GM18907 (cell line): ENCODE data around the gene DPP9.

ENCODE experiments used
- ATAC-seq: cut with Tn5 transposase; IDR thresholded peaks from one replicate; pipeline ENCODE4 v1.9.1; 2021; ENCODE audit warnings: mild to moderate bottlenecking, moderate library complexity; ENCODE audit not compliant: unreplicated experiment

Gene DPP9

DNA sequence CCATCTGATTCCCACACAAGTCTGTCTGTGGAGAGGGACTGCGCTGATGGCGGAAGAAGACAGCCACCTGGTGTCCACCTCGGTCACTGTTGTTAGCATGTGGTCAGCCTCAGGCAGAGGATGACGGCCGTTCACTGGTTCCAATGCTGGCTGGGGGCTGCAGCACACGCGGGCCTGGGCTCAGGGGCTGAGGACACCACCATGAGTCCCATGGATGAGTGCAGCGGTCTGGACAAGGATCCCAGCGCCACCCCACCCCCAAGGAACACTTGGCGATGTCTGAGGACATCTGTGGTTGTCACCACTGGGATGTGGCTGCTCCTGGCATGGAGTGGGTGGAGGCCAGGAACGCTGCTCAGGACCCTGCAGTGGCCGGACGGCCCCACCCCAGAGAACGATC, 10.9 kb downstream of the DPP9 start:
- no peak for ATAC-seq

DNA sequence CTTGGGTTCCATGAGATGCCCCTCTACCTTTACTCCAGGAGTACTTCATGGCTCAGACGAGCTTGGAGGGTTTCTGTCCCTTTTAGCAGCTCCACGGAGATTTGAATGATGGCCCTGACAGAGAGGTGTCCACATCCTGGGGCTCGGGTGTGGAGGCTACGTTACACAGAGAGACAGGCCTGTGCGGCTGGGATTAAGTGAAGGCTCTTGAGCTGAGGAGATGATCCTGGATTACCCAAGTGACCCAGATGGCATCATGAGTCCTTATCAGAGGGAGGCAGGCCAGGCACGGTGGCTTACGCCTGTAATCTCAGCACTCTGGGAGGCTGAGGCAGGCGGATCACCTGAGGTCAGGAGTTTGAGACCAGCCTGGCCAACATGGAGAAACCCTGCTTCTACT, 12.4 kb downstream of the DPP9 start:
- ATAC-seq, result no peak

DNA sequence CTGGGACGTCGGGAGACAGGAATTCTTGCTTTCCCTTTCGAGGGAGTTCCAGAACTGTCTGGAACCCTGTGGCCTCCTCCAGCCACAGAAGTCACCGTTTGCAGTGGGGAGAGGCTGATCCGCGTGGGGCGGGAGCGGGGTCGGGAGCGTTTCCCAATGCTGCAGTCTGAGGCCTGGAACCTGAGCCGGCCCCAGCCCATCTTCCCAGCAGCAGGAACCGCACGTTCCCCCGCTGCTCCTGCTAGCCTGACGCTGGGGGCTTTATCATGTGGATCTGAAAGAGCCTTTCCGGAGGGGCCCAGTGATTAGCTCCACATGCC, 13.4 kb downstream of the DPP9 start:
- no peak for ATAC-seq

DNA sequence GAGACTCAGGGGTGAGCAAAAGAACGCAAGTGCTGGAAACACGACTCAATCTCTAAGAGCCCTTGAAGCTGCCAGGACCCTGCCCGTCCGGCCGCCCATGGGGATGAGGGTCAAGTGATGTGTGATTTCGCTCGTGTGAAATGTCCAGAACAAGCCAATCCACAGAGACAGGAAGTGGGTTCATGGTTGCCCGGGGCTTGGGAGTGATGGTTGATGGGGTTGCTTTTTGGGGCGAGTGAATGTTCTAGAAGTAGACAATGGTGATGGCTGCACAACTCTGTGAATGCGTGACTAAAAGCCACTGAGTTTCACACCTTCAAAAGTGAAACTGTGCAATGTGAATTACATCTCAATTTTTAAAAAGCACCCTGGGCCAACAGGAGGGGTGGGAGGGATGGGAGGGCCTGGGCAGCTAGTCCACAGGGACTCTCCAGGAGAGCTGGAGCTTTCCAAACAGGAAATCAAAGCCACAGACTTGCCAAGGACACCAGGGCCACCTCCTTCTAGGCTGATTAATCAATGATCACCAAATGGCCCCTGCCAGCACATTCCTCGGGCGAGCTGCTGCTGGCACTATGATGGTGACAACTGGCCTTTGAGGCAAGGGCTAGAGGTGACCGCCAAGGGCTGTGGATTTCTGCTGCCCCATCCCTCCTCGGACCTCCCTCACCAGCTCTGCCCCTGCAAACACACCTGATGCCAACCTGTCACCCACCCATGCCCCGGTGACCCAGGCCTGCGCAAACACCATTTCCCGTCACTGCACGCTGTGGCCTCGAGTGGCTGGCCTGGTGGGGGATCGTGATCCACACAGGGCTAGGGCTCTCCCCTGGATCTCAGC, 14.0 kb downstream of the DPP9 start:
- ATAC-seq, result no peak

DNA sequence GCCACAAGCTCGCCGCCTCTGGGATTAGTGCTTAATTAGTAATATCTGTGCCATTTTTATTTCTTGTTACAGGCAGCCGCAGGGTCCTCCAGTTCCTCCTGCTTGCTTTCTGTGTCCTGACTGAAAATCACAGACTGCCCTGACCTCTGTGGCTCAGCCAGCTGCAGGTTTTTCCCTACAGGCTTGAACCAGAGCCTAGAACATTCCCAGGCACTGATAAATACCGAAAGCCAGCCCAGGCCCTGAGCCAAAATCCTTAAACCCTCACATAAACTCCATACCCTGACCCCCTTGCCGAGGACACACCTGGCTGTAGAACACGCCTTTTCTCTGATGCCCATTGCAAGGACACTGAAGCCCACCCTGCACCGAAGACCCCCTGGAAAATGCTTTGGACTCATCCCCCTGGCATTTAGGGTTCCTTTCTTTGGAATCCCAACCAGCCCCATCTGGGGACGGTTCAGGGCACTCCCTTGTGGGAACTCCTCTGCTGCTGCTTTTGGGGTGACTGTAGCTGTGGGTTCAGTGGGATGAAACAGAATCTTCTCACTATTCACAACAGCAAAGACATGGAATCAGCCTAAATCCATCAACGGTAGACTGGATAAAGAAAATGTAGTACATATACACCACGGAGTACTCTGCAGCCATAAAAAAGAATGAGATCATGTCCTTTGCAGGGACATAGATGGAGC, 15.5 kb downstream of the DPP9 start:
- no peak for ATAC-seq

DNA sequence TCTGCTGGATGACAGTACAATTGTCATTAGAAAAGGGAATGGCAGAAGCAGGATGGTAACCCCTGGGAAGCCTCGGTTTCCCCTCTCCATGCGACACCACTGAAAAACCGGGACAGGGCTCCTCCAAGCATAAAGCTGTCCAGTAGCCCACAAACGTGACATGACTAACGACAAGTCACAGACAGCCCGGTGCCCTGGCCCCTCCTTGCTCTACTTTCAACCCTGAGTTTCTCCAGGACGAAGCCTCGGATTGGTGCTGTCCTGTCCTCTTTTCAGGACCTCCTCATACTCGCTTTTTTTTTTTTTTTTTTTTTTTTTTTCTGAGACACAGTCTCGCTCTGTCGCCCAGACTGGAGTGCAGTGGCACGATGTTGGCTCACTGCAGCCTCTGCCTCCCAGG, 16.3 kb downstream of the DPP9 start:
- no peak for ATAC-seq

DNA sequence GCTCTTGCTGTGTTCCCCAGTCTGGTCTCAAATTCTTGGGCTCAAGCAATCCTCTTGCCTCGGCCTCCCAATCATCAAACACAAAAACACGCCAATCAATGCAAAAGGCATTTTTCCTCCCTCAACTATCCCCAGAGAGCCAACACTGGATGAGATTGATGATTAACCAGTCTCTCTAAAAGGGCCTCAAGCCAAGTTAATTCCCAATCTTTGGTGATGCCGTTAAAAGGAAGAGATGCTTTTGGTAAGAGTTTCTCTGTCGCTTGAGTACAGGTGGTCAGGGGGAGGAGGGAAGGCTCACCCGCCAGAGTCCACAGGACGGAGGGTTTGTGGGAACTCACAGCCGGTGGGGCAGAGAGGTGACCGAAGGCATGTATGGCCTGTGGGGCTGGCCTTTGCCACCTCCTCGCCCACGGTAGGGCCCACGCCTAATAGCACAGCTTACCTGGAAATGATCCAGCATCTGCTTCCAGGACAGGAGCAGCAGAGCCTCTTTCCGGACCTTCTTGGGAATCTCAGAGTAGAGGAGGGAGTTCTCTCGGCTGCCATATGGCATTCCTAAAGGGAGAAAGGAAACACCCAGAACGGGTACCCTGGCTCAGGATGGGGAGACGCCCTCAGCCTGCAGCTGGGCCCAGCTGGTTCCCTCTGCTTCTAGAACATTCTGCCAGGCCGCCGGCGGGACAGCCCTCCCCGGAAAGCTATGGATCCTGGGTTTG, 18.1 kb downstream of the DPP9 start:
- ATAC-seq, result no peak

DNA sequence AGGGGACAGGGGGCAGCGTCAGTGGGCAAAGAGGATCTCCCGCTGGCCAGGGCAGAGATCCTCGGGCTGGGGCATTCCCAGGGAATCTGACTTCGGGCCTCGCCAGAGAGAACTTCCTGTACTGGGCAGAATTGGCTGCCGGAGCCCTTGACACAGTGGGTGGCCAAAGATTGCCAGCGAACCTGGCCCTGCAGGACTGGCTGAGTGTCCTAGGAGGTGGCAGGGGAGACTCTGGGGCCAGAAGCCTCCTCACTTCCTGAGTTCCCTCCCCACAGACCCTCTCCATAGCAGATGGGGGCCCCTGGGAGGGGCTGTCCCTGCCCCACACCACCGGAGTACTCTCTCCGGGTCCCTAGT, 19.3 kb downstream of the DPP9 start:
- no peak for ATAC-seq

DNA sequence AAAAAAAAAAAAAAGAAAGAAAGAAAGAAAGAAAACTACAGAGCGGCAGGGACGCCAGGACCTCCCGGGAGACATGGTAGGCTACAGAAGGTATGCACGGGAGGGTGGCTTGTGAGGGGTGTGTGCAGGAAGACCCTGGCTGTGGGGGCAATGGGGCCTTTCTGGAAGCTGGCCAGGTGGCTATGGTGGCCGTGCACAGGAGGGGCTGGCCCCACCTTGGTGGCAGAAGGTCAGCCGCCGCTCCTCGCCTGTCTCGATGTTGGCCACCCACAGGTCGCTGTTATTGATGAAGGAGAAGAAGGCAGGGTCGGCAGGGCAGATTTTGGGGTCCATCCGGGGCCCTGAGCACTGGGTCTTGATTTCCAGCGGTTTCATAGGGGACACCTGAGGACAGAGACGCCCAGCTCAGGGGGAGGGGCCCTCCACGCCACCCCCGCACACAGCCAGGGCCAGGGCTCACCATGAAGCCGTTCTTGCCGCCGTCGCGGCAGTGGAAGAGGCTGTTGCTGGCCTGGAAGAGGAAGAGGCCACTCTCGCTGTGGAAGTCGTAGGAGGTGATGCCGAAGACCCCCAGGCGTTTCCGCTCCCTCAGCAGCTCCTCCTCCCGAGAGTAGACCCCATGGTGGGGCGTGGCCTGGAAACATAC, 19.8 kb downstream of the DPP9 start:
- no peak for ATAC-seq

DNA sequence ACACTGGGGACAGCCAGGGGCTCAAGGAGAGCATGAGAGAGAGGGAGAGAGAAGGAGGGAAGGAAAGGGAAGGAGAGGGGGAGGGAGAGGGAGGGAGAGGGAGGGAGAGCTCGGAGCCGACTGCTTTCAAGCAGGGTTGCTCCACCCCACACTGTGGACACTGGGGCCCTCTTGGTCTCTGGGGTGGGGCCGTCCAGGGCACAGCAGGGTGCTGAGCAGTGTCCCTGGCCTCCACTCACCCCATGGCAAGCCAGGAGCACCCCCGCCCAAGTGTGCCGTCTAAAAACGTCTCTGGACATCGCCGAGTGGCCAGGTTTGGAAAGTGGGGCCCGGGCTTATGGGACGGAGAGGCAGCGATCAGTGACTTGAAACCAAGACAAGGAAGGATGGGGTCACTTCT, 20.9 kb downstream of the DPP9 start:
- ATAC-seq, result no peak

DNA sequence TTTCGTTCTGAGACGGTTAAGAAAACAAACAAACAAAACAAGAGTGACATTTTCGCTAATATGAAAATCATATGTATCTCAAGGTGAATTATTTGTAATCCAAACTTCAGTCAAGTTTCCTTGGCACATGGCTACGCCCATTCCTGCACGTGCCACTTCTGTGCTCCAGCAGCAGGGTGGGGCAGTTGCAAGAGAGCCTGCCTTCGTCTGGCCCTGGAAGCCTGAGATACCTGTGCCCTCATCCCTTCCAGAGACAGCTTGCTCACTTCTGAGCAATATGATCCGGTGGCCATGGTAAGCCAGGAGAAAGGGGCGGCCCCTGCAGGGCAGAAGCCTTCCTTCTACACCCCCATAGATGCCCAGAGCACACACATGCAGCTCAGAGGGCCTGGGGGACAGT, 22.1 kb downstream of the DPP9 start:
- no peak for ATAC-seq

DNA sequence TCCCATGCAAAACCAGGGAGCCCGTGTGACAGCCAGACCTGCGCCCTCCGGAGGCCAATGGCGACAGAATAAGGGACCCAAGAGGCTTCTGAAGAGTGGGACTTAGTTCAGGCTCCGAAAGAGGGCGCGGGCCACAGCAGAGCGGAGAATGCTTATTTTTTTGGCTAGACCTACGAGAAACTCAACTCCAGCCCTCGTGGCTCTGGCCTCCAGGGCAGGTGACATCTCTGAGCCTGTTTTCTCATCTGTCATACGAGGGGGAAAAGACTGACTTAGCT, 23.0 kb downstream of the DPP9 start:
- ATAC-seq, result no peak

DNA sequence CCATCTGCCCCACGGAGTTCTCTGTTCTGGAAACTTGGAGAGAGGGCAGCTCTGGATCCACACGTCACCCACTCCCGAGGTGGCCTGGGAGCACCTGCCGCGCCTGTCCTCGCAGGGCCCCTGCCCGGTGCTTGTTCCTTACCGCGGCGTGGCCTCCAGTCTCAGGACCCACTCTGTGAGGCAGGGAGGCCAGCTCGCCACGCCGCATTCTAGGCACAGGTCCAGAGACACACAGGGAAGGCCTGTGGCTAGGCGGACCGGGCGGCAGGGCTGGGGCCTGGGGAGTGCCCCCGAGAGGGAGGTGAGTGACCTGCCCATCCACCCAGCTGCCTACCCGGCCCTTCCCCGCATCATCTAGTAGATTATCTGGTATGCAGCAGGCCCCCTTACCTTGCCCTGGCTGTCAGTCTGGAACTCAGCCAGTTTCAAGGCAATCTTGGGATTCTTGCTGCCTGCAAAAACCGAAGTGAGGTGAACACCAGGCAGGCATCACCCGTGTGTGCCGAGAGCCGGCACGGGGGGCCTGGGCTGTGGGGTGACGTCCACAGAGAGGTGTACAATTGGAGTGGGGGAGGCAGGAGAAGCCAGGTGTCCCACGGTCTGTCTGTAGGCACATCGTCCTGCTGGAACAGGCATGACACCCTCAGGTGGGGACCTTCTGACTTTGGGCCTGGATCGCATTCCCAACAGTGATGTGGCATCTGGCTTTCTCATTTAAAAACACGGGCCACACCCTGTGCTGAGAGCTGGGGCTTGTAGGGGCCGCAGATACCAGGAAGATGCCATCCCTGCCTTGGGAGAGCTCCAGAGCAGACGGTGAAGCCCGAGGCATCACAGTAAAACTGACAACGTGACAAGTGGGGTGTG, 23.6 kb downstream of the DPP9 start:
- ATAC-seq, result no peak

DNA sequence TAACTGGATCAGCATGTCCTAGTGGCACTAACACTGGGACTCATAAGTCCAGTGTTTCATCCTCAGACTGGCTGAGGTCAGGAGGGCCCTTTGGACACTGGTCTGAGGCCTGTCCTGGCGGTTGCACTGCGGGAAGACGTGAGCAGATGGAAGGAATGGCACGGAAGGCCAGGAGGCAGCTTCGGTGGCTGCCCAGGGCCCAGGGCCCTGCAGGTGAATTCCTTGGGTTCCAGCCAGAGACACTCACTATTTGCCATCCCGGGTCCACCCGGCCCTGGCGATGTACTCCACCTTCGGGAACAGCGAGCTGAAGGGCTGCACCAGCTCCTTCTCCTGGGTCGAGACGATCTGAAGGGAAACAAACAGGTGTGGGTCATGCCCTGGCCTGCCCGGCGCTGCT, 26.3 kb downstream of the DPP9 start:
- ATAC-seq, result no peak

DNA sequence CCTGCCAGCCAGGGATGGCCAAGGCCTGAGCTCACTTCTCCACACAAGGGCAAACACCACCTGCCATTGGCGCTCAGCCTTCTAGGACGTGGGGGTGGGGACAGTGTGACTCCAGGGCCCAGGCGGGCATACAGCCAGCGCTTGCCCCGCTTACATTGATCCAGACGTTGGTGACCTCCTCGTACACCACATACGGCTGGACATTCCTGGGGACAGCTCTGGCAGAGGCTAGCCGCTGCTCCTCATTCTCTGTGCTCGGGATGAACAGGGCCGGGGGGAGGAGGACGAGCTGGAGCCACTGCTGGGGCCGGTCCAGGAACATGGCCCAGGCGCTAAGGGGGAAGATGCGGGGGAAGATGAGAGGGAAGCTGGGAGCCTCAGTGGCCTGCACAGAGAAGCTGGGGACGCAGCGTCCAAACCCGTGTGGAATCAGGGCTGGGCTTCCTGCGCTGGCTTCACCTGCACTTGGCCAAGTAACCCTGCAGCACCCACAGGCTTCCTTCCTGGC, 28.4 kb downstream of the DPP9 start:
- no peak for ATAC-seq

DNA sequence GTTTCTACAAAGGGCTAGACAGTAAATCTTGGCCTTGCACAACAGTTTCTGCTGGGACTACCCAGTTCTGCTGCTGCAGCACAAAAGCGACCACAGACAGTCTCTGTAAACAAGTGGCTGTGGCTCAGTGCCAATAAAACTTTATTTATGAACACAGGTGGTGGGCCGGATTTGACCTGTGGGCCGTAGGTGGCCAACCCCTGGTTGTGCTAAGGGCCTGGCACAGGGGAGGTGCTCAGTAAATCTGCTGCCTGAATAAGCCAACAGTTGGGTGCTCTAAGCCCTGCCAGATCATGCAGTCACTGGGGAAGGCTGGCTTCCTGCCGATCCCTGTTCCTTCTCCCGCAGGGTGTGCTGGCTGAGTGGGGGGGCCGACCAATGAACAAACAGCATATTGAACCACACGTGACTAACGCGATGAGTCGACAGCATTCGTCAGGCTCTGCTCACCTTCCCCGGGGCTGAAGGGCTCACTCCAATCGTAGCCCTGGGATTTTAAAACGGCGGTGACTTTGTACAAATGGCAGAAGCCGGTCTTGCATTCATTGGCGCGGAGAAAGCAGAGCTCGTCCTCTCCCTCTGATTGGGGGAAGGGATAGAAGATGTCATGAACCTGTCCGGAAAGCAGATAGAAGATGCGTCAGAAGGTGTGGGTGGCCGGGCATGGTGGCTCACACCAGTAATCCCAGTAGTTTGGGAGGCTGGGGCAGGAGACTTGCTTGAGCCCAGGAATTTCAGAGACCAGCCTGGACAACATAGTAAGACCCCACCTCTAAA, 29.2 kb downstream of the DPP9 start:
- ATAC-seq, result no peak

DNA sequence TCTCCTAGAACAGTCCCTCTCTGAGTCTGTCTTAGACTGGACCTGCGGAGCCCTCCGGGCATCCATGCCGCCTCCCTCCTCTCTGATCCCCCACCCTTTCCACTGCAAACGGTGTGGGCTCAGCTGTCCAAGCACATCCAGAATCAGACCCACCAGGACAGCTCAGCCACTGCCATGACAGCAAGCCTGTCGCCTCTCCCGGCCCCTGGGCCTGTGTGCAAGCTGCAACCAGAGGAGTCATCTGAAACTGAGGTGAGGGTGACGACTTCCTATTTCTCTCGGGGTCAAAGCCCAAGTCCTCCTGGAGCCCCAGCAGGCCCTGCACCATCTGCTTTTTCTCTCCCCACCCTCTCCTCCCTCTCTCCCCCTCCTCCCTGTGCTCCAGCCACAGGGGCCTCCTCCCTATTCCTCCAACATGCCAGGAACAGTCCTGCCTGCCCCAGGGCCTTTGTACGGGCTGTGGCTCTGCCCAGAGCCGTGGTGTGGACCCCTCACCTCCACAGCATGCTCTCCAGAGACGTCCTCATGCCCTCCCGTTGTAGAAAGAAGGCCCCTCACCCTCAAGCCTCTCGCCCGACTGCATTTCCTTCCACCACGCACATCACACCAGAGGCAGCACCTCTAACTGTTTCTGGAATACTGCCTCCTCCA, 30.0 kb downstream of the DPP9 start:
- no peak for ATAC-seq

DNA sequence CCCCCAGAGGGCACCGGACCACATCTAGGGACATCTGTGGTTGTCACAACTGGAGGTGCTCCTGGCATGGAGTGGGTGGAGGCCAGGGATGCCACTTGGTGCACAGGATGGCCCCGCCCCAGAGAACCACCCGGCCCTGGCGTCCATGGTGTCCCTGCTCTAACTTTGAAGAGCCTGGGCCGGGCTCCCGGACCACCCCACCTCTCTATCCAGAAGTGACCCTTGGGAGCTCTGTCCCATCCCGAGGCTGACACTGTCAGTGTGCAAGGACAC, 30.6 kb downstream of the DPP9 start:
- ATAC-seq, result no peak

DNA sequence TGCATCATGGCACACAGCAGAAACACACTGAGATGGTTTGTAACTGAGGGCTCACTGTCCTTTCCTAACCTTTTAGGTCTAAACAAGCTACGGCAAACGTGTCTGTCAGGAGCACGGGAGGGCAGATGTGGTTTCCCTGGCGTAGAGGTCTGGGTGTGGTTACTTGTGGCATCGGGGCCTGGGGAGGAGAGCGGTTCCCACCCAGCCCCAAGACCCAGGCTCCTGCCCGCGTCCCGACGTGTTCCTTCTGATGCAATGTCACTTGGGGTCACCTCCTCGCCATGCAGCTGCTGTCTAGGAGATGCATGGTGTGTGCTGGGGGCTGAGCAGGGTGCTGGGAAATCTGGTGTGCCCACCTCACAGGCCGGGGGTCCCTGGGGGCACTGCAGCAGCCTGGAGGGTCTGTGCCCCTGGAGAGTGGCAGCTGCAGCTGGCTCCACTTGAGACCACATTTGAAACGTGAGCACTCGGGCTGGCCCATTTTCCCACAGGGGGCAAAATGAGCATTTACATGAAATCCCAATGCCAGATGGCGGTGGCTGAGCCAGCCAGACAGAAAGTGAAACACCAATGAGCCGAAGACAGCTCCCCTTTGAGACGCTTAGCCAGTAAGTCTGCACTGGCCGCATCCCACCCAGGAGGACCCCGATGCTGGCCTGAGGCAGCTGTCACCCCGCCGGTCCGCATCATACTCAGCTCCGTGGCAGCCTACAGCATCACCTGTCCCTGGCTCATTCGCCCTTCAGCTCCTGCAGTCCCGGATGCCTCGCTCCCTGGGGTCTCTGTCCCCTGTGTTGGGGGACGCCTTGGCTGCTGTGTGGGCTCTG, 31.2 kb downstream of the DPP9 start:
- ATAC-seq, result no peak
